Measurements from ENCODE around the gene LRRK1.

DNA sequence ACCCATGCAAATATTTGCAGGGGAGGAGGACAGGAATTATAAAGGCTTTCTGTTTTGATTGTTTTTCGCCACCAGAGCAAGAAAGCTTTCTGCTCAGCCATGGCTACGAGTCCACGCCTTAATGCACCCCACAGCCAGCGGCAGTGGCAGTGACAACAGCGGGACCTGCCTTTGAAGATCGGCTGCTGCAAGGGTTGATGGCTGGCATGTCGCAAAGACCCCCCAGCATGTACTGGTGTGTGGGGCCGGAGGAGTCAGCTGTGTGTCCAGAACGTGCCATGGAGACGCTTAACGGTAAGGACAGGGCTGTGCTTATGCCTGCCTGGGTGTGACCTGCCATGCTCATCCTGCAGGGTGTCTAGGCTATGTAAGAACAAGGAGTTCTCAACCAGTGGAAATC is 5.3 kb downstream of the LRRK1 start:
- TF ChIP-seq, protein P1, sequence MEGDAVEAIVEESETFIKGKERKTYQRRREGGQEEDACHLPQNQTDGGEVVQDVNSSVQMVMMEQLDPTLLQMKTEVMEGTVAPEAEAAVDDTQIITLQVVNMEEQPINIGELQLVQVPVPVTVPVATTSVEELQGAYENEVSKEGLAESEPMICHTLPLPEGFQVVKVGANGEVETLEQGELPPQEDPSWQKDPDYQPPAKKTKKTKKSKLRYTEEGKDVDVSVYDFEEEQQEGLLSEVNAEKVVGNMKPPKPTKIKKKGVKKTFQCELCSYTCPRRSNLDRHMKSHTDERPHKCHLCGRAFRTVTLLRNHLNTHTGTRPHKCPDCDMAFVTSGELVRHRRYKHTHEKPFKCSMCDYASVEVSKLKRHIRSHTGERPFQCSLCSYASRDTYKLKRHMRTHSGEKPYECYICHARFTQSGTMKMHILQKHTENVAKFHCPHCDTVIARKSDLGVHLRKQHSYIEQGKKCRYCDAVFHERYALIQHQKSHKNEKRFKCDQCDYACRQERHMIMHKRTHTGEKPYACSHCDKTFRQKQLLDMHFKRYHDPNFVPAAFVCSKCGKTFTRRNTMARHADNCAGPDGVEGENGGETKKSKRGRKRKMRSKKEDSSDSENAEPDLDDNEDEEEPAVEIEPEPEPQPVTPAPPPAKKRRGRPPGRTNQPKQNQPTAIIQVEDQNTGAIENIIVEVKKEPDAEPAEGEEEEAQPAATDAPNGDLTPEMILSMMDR (IDR thresholded peaks at IDR 0.05): no peak
- no peak for TF ChIP-seq POLR2A (IDR thresholded peaks at IDR 0.05)

Data from ovary (tissue), 3 donors.